Muscle layer of colon (tissue), 2 donors: ENCODE measurements around the gene TGFA.

Source experiments
- H3K27ac ChIP-seq: one replicate; pipeline ENCODE4 v1.7.0; 2013; ENCODE audit warnings: low read depth, mild to moderate bottlenecking, low read length, moderate library complexity
- H3K27me3 ChIP-seq, 2 donors: one replicate each; pipeline ENCODE4 v1.7.0; 2013; ENCODE audit warnings: low read length in 2 of 2, mild to moderate bottlenecking in 2 of 2; ENCODE audit not compliant: insufficient read depth in 2 of 2, control insufficient read depth in 1 of 2
- H3K36me3 ChIP-seq: one replicate; pipeline ENCODE4 v1.7.0; 2013; ENCODE audit warnings: mild to moderate bottlenecking, low read length; ENCODE audit not compliant: insufficient read depth
- H3K4me1 ChIP-seq: one replicate; pipeline ENCODE4 v1.7.0; 2013; ENCODE audit warnings: mild to moderate bottlenecking, low read length; ENCODE audit not compliant: insufficient read depth
- H3K4me3 ChIP-seq, 2 donors: one replicate each; pipeline ENCODE4 v1.7.0; 2013; ENCODE audit warnings: low read length in 2 of 2, low read depth in 1 of 2, mild to moderate bottlenecking in 1 of 2, moderate library complexity in 1 of 2
- H3K9ac ChIP-seq: one replicate; pipeline ENCODE4 v1.7.0; 2013; ENCODE audit warnings: low read length
- H3K9me3 ChIP-seq: one replicate; pipeline ENCODE4 v1.7.0; 2013; ENCODE audit warnings: mild to moderate bottlenecking, low read length
- donor health status: abdominal sarcoma.
- donor health status: Adenocarcinoma of cecum.

Gene TGFA

GRCh38 chr2:70520825-70521224 is 32.8 kb downstream of the TGFA start:
- H3K36me3 ChIP-seq: no peaks in the 10 kb centered on the region
- no peak overlapping the region for H3K4me3 ChIP-seq
- H3K27me3 ChIP-seq: no peaks in the 10 kb centered on the region
- H3K9ac ChIP-seq: no peak overlapping the region
- H3K9me3 ChIP-seq: no peaks in the 10 kb centered on the region
- no peaks in the 10 kb centered on the region for H3K4me1 ChIP-seq
- H3K27ac ChIP-seq: no peak overlapping the region

- Histone ChIP-seq H3K36me3 (no peaks in the 10 kb centered on the region), H3K9ac (no peak overlapping the region), H3K27me3 (no peaks in the 10 kb centered on the region), H3K9me3 (no peaks in the 10 kb centered on the region), H3K4me1 (no peaks in the 10 kb centered on the region), H3K27ac (no peak overlapping the region), H3K4me3 (no peak overlapping the region)
Measured at GRCh38 chr2:70519453-70519852, 34.2 kb downstream of the TGFA start.

- no peak overlapping the region for H3K4me3 ChIP-seq
- H3K27ac ChIP-seq: no peak overlapping the region
- H3K9me3 ChIP-seq: no peaks in the 10 kb centered on the region
- no peak overlapping the region for H3K9ac ChIP-seq
- no peaks in the 10 kb centered on the region for H3K36me3 ChIP-seq
- no peaks in the 10 kb centered on the region for H3K27me3 ChIP-seq
- no peaks in the 10 kb centered on the region for H3K4me1 ChIP-seq
Measured at GRCh38 chr2:70518557-70518956, 35.1 kb downstream of the TGFA start.

GRCh38 chr2:70517804-70518203 is 35.8 kb downstream of the TGFA start:
- Histone ChIP-seq H3K4me3 (no peak overlapping the region), H3K27me3 (no peaks in the 10 kb centered on the region), H3K9ac (no peak overlapping the region), H3K27ac (no peak overlapping the region), H3K4me1 (no peaks in the 10 kb centered on the region), H3K36me3 (no peaks in the 10 kb centered on the region), H3K9me3 (no peaks in the 10 kb centered on the region)

GRCh38 chr2:70516596-70516995 is 37.0 kb downstream of the TGFA start:
- Histone ChIP-seq H3K36me3 (no peaks in the 10 kb centered on the region), H3K4me3 (no peak overlapping the region), H3K9ac (no peak overlapping the region), H3K27ac (no peak overlapping the region), H3K4me1 (no peaks in the 10 kb centered on the region), H3K27me3 (no peaks in the 10 kb centered on the region), H3K9me3 (no peaks in the 10 kb centered on the region)

- Histone ChIP-seq H3K9ac (no peak overlapping the region), H3K36me3 (no peaks in the 10 kb centered on the region), H3K27ac (no peak overlapping the region), H3K4me1 (no peaks in the 10 kb centered on the region), H3K27me3 (no peaks in the 10 kb centered on the region), H3K4me3 (no peak overlapping the region), H3K9me3 (no peaks in the 10 kb centered on the region)
Measured at GRCh38 chr2:70515938-70516337, 37.7 kb downstream of the TGFA start.

GRCh38 chr2:70514612-70515055 is 39.0 kb downstream of the TGFA start:
- H3K4me3 ChIP-seq: no peak overlapping the region
- no peaks in the 10 kb centered on the region for H3K4me1 ChIP-seq
- no peaks in the 10 kb centered on the region for H3K36me3 ChIP-seq
- no peaks in the 10 kb centered on the region for H3K9me3 ChIP-seq
- no peak overlapping the region for H3K9ac ChIP-seq
- H3K27ac ChIP-seq: no peak overlapping the region
- no peaks in the 10 kb centered on the region for H3K27me3 ChIP-seq

GRCh38 chr2:70513738-70514137 is 39.9 kb downstream of the TGFA start:
- H3K27ac ChIP-seq: no peak overlapping the region
- H3K4me1 ChIP-seq: no peaks in the 10 kb centered on the region
- no peak overlapping the region for H3K4me3 ChIP-seq
- no peaks in the 10 kb centered on the region for H3K36me3 ChIP-seq
- H3K9ac ChIP-seq: no peak overlapping the region
- no peaks in the 10 kb centered on the region for H3K9me3 ChIP-seq
- H3K27me3 ChIP-seq: no peaks in the 10 kb centered on the region

GRCh38 chr2:70511971-70512729 is 41.5 kb downstream of the TGFA start:
- no peaks in the 10 kb centered on the region for H3K27me3 ChIP-seq
- no peaks in the 10 kb centered on the region for H3K9me3 ChIP-seq
- H3K27ac ChIP-seq: no peak overlapping the region
- no peaks in the 10 kb centered on the region for H3K36me3 ChIP-seq
- H3K9ac ChIP-seq: no peak overlapping the region
- H3K4me3 ChIP-seq: no peak overlapping the region
- H3K4me1 ChIP-seq: no peaks in the 10 kb centered on the region

GRCh38 chr2:70510313-70510712 is 43.3 kb downstream of the TGFA start:
- no peak overlapping the region for H3K9ac ChIP-seq
- no peak overlapping the region for H3K27ac ChIP-seq
- no peaks in the 10 kb centered on the region for H3K36me3 ChIP-seq
- no peak overlapping the region for H3K4me3 ChIP-seq
- H3K4me1 ChIP-seq: no peaks in the 10 kb centered on the region
- H3K9me3 ChIP-seq: no peaks in the 10 kb centered on the region
- no peaks in the 10 kb centered on the region for H3K27me3 ChIP-seq

- H3K27me3 ChIP-seq: no peaks in the 10 kb centered on the region
- no peak overlapping the region for H3K27ac ChIP-seq
- H3K4me3 ChIP-seq: no peak overlapping the region
- no peaks in the 10 kb centered on the region for H3K36me3 ChIP-seq
- no peak overlapping the region for H3K9ac ChIP-seq
- no peaks in the 10 kb centered on the region for H3K4me1 ChIP-seq
- H3K9me3 ChIP-seq: no peaks in the 10 kb centered on the region
Measured at GRCh38 chr2:70509565-70509964, 44.1 kb downstream of the TGFA start.
